T47D (cell line): Measurements from ENCODE around the gene CH25H.

Experiments used
- DNase-seq, 2 experiments: peaks; one replicate each; pipeline versions ENCODE4 v3.0.0 to v3.0.0-alpha.2; 2011 to 2012; ENCODE audit warnings: low read depth in 1 of 2, low spot score in 1 of 2
- JUND ChIP-seq: IDR thresholded peaks from 2 replicates; pipeline ENCODE4 v1.6.1; 2012; ENCODE audit warnings: low read depth
- in situ Hi-C: cut with HindIII; loops from 2 replicates; pipeline ENCODE4 v1.10.0; 2016; ENCODE audit warnings: low sequenced_read_pairs, low pct_unique_long_range_greater_than_20kb

Gene CH25H

DNA sequence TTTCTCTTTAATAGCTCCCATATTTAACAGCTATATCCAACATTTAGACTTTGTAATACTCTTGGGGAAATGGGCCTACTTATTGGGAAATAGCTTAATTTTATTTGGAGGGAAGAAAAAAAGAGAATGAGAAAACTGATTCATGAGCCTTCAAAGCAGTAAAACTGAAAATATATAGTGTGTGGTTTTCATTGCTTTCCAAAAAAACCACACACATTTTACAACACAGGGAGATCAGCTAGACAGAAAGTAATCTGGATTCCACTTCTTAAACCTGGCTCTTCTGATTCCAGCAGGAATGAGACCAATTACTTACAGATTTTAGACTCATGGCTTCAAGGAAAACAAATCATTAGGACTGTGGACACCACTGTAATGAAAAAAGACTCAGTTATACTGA lies 48.7 kb downstream of the CH25H start:
- TF ChIP-seq JUND, result no peak
- in situ Hi-C loops, result no loop called here
- no peak for DNase-seq

DNA sequence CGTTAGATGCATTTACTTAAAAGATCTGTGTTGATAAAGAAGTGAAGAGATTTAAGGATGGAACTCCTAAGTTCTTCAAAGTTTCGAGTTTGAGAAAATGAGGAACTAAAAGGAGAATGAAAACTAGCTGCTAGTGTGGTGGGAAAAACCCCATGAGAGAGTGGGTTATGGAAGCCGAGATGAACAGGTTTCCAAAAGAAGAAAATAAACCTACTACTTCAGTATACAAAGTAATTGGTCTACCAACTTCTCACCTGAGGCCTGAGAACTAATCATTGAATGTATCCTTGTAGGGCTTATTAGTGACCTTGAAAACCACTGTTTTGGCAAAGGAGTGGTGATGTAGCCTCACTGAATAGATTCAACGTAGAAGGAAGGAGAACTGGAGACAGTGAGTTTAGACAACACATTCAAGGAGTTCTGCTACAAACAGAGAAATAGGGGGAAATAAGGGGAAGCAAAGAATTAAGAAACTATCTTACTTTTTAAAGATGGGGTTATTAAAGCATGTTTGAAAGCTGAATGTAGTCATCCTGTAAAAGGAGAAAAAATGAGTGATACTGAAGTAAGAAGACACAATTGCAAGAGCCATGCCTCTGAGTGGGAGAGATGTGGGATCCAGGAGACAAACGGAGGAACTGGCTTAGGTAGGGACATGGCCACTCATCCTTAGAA lies 50.8 kb downstream of the CH25H start:
- no peak for TF ChIP-seq JUND
- in situ Hi-C loops, result no loop called here
- DNase-seq, result no peak
